Measurements from ENCODE around the gene MUC20. TPM values are rescaled to one million over a fixed set of nuclear protein-coding genes. Genes with fewer than 3 reads are reported as not detected.

Gene MUC20
- total RNA-seq, 1 experiment from 2014 or later = 0.07 TPM

GRCh38 chr3:195755791-195756676 lies 35.3 kb downstream of the MUC20 start:
- DNase-seq (ENCODE audit: low read depth) = no peak

- no peak for DNase-seq (ENCODE audit: low read depth)
Observed at GRCh38 chr3:195757438-195757770, 36.6 kb downstream of the MUC20 start.

- no peak for DNase-seq (ENCODE audit: low read depth)
Observed at GRCh38 chr3:195757827-195758226, 37.0 kb downstream of the MUC20 start.

- no peak for DNase-seq (ENCODE audit: low read depth)
Observed at GRCh38 chr3:195758721-195759353, 38.1 kb downstream of the MUC20 start.

GRCh38 chr3:195760345-195761122 lies 39.8 kb downstream of the MUC20 start:
- no peak for DNase-seq (ENCODE audit: low read depth)

- DNase-seq (ENCODE audit: low read depth) = no peak
Observed at GRCh38 chr3:195761123-195761566, 40.4 kb downstream of the MUC20 start.

- no peak for DNase-seq (ENCODE audit: low read depth)
Observed at GRCh38 chr3:195761567-195762248, 40.9 kb downstream of the MUC20 start.

GRCh38 chr3:195762249-195762585 lies 41.4 kb downstream of the MUC20 start:
- no peak for DNase-seq (ENCODE audit: low read depth)

GRCh38 chr3:195762611-195763010 lies 41.8 kb downstream of the MUC20 start:
- no peak for DNase-seq (ENCODE audit: low read depth)

- no peak for DNase-seq (ENCODE audit: low read depth)
Observed at GRCh38 chr3:195763076-195763830, 42.5 kb downstream of the MUC20 start.

GRCh38 chr3:195763843-195764825 lies 43.4 kb downstream of the MUC20 start:
- no peak for DNase-seq (ENCODE audit: low read depth)

GRCh38 chr3:195764961-195765706 lies 44.4 kb downstream of the MUC20 start:
- DNase-seq (ENCODE audit: low read depth) = no peak

- no peak for DNase-seq (ENCODE audit: low read depth)
Observed at GRCh38 chr3:195766671-195767070, 45.9 kb downstream of the MUC20 start.

GRCh38 chr3:195767792-195768191 lies 47.0 kb downstream of the MUC20 start:
- DNase-seq (ENCODE audit: low read depth) = no peak

- DNase-seq (ENCODE audit: low read depth) = no peak
Observed at GRCh38 chr3:195768414-195768813, 47.6 kb downstream of the MUC20 start.

- peak; percentile 64 for DNase-seq (ENCODE audit: low read depth)
Observed at GRCh38 chr3:195768831-195769303, 48.1 kb downstream of the MUC20 start.

- DNase-seq (ENCODE audit: low read depth) = no peak
Observed at GRCh38 chr3:195769551-195769950, 48.8 kb downstream of the MUC20 start.

GRCh38 chr3:195770081-195770840 lies 49.5 kb downstream of the MUC20 start:
- DNase-seq (ENCODE audit: low read depth) = no peak

Measured in M059J (cell line).